ENCODE measurements around the gene FAF1.
A peak's percentile ranks its signal among the peaks of the same experiment; 100 is the strongest.

The FAF1 gene

DNA sequence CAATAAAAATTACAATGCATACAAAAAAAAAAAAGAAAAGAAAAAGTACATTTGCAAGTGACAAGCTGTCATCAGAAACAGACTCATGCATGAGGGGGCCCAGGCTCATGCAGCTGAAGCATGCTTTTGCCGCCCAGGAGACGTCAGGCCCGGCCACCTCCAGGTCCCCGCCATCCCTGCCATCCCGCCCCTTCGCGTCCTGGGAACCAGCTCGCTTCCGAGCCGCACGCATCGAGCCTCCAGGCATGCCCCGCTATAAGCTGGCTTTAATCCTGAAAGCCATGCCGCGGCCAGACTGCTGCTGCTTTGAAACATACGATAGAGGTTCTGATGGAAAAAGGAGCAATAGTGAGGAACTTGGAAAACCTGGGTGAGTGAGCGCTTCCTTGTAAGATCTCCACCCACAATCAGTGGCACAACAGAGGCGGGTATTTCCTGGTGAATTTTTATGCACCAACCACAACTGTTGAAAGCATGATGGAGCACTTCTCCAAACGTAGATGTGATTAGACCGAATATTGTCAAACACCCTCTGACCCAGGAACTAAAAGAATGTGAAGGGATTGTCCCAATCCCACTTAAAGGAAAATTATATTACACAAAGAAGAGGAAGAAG is 113.7 kb downstream of the FAF1 start:
- Histone ChIP-seq H3K36me3 (ENCODE audit: control insufficient read depth in 1 of 2, insufficient read depth in 2 of 2, low read length in 2 of 2) (no peaks in the 10 kb centered on the region), H3K27me3 (ENCODE audit: insufficient read depth, low read length) (no peaks in the 10 kb centered on the region), H3K4me3 (ENCODE audit: low read depth, low read length) (no peak overlapping the region), H3K4me2 (ENCODE audit: low read length) (no peak overlapping the region), H3K23ac (ENCODE audit: low read length) (no peak overlapping the region), H2BK5ac (ENCODE audit: low read depth, low read length, poor library complexity) (no peak overlapping the region), H3K79me1 (ENCODE audit: low read length) (no peaks in the 10 kb centered on the region), H2AFZ (ENCODE audit: insufficient read depth, low read length, poor library complexity) (no peak overlapping the region), H2AK5ac (ENCODE audit: low read length) (no peak overlapping the region), H3K4ac (ENCODE audit: low read depth, low read length) (no peak overlapping the region), H3K4me1 (ENCODE audit: control insufficient read depth in 1 of 2, insufficient read depth in 2 of 2, low read length in 2 of 2) (no peaks in the 10 kb centered on the region), H4K8ac (ENCODE audit: low read depth, low read length) (no peak overlapping the region), H2BK120ac (ENCODE audit: insufficient read depth, low read length, poor library complexity) (no peak overlapping the region), H3K14ac (ENCODE audit: low read length) (no peak overlapping the region), H4K91ac (ENCODE audit: low read depth, low read length) (no peak overlapping the region), H3K79me2 (ENCODE audit: control insufficient read depth, insufficient read depth, low read length, poor library complexity) (no peaks in the 10 kb centered on the region), H3K9me3 (ENCODE audit: insufficient read depth, low read depth, low read length) (peaks cover 1% of the 10 kb centered on the region), H2BK12ac (ENCODE audit: low read length) (no peak overlapping the region), H3K27ac (ENCODE audit: low read depth, low read length) (no peak overlapping the region), H3K18ac (ENCODE audit: low read length) (peak overlapping the region; percentile 5), H3K9ac (ENCODE audit: low read length) (no peak overlapping the region), H4K12ac (ENCODE audit: low read depth, low read length) (no peak overlapping the region)
- WGBS (ENCODE audit: extremely low coverage, insufficient coverage, insufficient read length), result no CpG with 5 or more reads among the region's 20 CpGs
- no peak for DNase-seq

DNA sequence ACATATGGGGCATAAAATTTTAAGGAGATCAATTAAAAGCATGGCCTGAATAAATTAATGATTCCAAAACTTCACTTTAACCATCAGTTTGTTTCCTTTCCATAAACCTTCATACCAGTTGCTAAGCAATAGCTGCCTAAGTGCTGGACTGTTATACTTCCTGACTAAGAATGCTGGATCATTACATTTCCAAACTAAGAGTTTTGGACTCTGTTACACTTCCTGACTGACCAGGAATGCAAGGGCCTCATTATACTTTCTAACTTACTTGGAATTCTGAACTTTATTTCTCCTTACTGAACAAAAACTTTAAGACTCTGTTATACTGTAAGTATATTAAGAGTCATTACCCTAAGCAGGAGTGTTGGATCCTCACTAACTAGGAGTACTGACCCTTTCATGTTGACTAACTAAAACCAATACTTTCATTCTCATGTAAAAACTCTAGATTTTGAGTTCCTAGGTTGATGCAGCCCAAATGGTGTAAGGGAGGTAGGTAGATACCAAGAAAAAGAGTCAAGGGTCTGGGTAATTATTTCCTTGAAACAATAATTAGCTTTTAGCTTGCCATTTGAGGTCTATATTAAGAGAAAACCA is 118.2 kb downstream of the FAF1 start:
- Histone ChIP-seq H4K12ac (ENCODE audit: low read depth, low read length) (no peak overlapping the region), H2AK5ac (ENCODE audit: low read length) (no peak overlapping the region), H3K79me2 (ENCODE audit: control insufficient read depth, insufficient read depth, low read length, poor library complexity) (no peaks in the 10 kb centered on the region), H3K4me3 (ENCODE audit: low read depth, low read length) (no peak overlapping the region), H3K9me3 (ENCODE audit: insufficient read depth, low read depth, low read length) (peaks cover 1% of the 10 kb centered on the region), H3K9ac (ENCODE audit: low read length) (no peak overlapping the region), H2BK12ac (ENCODE audit: low read length) (no peak overlapping the region), H3K36me3 (ENCODE audit: control insufficient read depth in 1 of 2, insufficient read depth in 2 of 2, low read length in 2 of 2) (no peaks in the 10 kb centered on the region), H3K23ac (ENCODE audit: low read length) (no peak overlapping the region), H2BK120ac (ENCODE audit: insufficient read depth, low read length, poor library complexity) (no peak overlapping the region), H3K27ac (ENCODE audit: low read depth, low read length) (no peak overlapping the region), H3K4me1 (ENCODE audit: control insufficient read depth in 1 of 2, insufficient read depth in 2 of 2, low read length in 2 of 2) (no peaks in the 10 kb centered on the region), H4K8ac (ENCODE audit: low read depth, low read length) (no peak overlapping the region), H2AFZ (ENCODE audit: insufficient read depth, low read length, poor library complexity) (no peak overlapping the region), H4K91ac (ENCODE audit: low read depth, low read length) (no peak overlapping the region), H3K14ac (ENCODE audit: low read length) (no peak overlapping the region), H3K18ac (ENCODE audit: low read length) (no peak overlapping the region), H3K4ac (ENCODE audit: low read depth, low read length) (no peak overlapping the region), H3K4me2 (ENCODE audit: low read length) (no peak overlapping the region), H3K27me3 (ENCODE audit: insufficient read depth, low read length) (no peaks in the 10 kb centered on the region), H2BK5ac (ENCODE audit: low read depth, low read length, poor library complexity) (no peak overlapping the region), H3K79me1 (ENCODE audit: low read length) (no peaks in the 10 kb centered on the region)
- DNase-seq, result no peak

DNA sequence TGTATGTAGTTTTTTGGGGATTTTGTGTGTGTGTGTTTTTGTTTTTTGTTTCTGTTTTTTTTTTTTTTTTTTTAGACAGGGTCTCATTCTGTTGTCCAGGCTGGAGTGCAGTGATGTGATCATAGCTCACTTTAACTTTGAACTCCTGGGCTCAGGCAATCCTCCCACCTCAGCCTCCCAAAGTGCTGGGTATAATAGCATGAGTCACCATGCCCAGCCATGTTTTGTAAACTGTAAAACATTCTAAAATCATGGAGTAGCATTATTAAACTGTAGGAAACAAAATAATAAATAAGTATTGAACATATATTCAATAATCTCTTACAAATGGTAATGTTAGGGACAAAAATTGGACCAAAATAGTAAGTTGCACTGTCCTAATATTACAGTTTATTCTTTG is 124.0 kb downstream of the FAF1 start:
- Histone ChIP-seq H3K18ac (ENCODE audit: low read length) (no peak overlapping the region), H4K8ac (ENCODE audit: low read depth, low read length) (no peak overlapping the region)

DNA sequence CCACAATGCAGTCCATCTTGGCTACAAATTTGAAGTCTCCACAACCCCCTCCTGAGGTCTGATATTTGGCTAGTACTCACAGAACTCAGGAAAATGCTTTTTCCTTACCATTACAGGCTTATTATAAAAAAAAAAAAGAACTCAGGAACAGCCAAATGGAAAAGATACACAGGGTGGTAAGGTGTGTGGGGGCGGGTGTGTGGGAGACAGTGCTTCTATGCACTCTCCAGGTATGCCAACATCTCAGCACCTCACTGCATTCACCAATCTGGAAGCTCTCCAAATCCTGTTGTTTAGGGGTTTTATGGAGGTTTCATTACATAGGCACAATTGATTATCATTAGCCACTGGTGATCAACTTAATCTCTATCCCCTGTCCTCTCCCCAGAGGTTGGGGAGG is 126.9 kb downstream of the FAF1 start:
- no peak overlapping the region for H2AK5ac ChIP-seq (ENCODE audit: low read length)
- H3K4me1 ChIP-seq (ENCODE audit: control insufficient read depth in 1 of 2, insufficient read depth in 2 of 2, low read length in 2 of 2), result no peaks in the 10 kb centered on the region
- no peak overlapping the region for H3K27ac ChIP-seq (ENCODE audit: low read depth, low read length)
- no peak overlapping the region for H3K23ac ChIP-seq (ENCODE audit: low read length)
- no peak overlapping the region for H3K14ac ChIP-seq (ENCODE audit: low read length)
- no peak overlapping the region for H2BK120ac ChIP-seq (ENCODE audit: insufficient read depth, low read length, poor library complexity)
- no peak overlapping the region for H3K18ac ChIP-seq (ENCODE audit: low read length)
- H4K91ac ChIP-seq (ENCODE audit: low read depth, low read length), result no peak overlapping the region
- H4K8ac ChIP-seq (ENCODE audit: low read depth, low read length), result no peak overlapping the region
- no CpG with 5 or more reads among the region's 1 CpG for WGBS (ENCODE audit: extremely low coverage, insufficient coverage, insufficient read length)
- no peak overlapping the region for H4K12ac ChIP-seq (ENCODE audit: low read depth, low read length)
- H3K79me1 ChIP-seq (ENCODE audit: low read length), result no peaks in the 10 kb centered on the region
- no peak overlapping the region for H2BK12ac ChIP-seq (ENCODE audit: low read length)
- H3K9me3 ChIP-seq (ENCODE audit: insufficient read depth, low read depth, low read length), result no peaks in the 10 kb centered on the region
- no peak overlapping the region for H3K4me3 ChIP-seq (ENCODE audit: low read depth, low read length)
- H2BK5ac ChIP-seq (ENCODE audit: low read depth, low read length, poor library complexity), result no peak overlapping the region
- no peak overlapping the region for H3K4ac ChIP-seq (ENCODE audit: low read depth, low read length)
- no peaks in the 10 kb centered on the region for H3K79me2 ChIP-seq (ENCODE audit: control insufficient read depth, insufficient read depth, low read length, poor library complexity)
- H3K9ac ChIP-seq (ENCODE audit: low read length), result no peak overlapping the region
- H3K27me3 ChIP-seq (ENCODE audit: insufficient read depth, low read length), result no peaks in the 10 kb centered on the region
- no peak overlapping the region for H3K4me2 ChIP-seq (ENCODE audit: low read length)
- peaks cover 0 to 1% of the 10 kb centered on the region in 2 experiments for H3K36me3 ChIP-seq (ENCODE audit: control insufficient read depth in 1 of 2, insufficient read depth in 2 of 2, low read length in 2 of 2)
- no peak for DNase-seq
- H2AFZ ChIP-seq (ENCODE audit: insufficient read depth, low read length, poor library complexity), result no peak overlapping the region

More for the DNA sequence above, 124.0 kb downstream of the FAF1 start:
- Histone ChIP-seq H2AFZ (ENCODE audit: insufficient read depth, low read length, poor library complexity) (no peak overlapping the region), H3K79me2 (ENCODE audit: control insufficient read depth, insufficient read depth, low read length, poor library complexity) (no peaks in the 10 kb centered on the region), H3K36me3 (ENCODE audit: control insufficient read depth in 1 of 2, insufficient read depth in 2 of 2, low read length in 2 of 2) (no peaks in the 10 kb centered on the region), H3K9me3 (ENCODE audit: insufficient read depth, low read depth, low read length) (no peaks in the 10 kb centered on the region), H3K27me3 (ENCODE audit: insufficient read depth, low read length) (no peaks in the 10 kb centered on the region), H3K23ac (ENCODE audit: low read length) (no peak overlapping the region), H3K79me1 (ENCODE audit: low read length) (no peaks in the 10 kb centered on the region), H3K14ac (ENCODE audit: low read length) (no peak overlapping the region), H3K4me2 (ENCODE audit: low read length) (no peak overlapping the region), H2AK5ac (ENCODE audit: low read length) (no peak overlapping the region), H4K12ac (ENCODE audit: low read depth, low read length) (no peak overlapping the region), H3K9ac (ENCODE audit: low read length) (no peak overlapping the region), H3K27ac (ENCODE audit: low read depth, low read length) (no peak overlapping the region), H3K4ac (ENCODE audit: low read depth, low read length) (no peak overlapping the region), H2BK12ac (ENCODE audit: low read length) (no peak overlapping the region), H2BK5ac (ENCODE audit: low read depth, low read length, poor library complexity) (no peak overlapping the region), H4K91ac (ENCODE audit: low read depth, low read length) (no peak overlapping the region), H2BK120ac (ENCODE audit: insufficient read depth, low read length, poor library complexity) (no peak overlapping the region), H3K4me1 (ENCODE audit: control insufficient read depth in 1 of 2, insufficient read depth in 2 of 2, low read length in 2 of 2) (no peaks in the 10 kb centered on the region), H3K4me3 (ENCODE audit: low read depth, low read length) (no peak overlapping the region)
- DNase-seq, result no peak
